Stimulated activated naive CD4-positive, alpha-beta T cell treated with Interleukin-2 at 50 U/mL for 16 hours (primary cell): ENCODE measurements around the gene CXorf38.
"Not testable (repeated sequence)": the region's sequence is repeated elsewhere in the genome, so short reads cannot be mapped to it uniquely, and the experiment has no call there.

Source experiments
- DNase-seq: peaks from one replicate; lab custom pipeline; 2025; lab: John Stamatoyannopoulos, UW

The CXorf38 gene

GRCh38 chrX:40628506-40628905 is 18.9 kb downstream of the CXorf38 start:
- DNase-seq, result no peak

DNA sequence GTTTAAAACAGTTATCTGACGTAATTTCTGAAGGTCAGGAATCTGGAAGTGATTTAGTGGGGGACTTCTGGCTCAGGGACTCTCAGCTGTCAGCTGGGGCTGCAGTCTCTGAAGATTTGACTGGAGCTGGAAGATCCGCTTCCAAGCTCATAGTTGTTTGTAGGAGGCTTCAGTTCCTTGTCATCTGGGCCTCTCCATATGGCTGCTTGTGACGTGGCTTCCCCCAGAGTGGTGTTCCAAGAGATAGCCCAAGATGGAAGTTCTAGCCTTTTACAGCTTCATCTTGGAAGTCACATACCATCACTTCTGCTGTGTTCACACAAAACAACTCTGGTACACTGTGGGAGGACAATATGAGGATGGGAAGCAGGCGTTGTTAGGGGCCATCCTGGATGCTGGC is 22.1 kb downstream of the CXorf38 start:
- no peak for DNase-seq

GRCh38 chrX:40623665-40624064 is 23.7 kb downstream of the CXorf38 start:
- DNase-seq, result no peak

DNA sequence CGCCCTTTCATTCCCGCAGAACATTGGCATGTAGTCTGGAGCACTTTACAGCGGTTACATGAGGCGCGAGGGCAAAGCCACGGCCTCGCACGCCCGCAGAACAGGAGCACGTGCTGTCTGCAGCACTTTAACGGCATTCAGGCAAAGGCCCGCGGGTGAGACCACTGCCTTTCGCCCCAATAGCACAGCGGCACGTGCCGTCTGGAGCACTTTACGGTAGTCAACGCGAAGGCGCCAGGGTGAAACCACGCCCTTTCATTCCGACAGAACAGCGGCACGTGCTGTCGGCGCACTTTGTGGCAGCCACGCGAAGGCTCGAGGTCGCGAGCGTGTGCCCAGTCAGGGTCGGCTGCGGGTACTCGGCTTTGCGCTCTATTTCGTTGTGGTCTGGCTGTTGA is 24.2 kb downstream of the CXorf38 start, which contains the start of gene MPC1L:
Gene MPC1L, plus strand, starts transcription at position 290 of the 398 bp plus-strand sequence. CDS start 138 bp downstream, outside the sequence.
- DNase-seq, result no peak

DNA sequence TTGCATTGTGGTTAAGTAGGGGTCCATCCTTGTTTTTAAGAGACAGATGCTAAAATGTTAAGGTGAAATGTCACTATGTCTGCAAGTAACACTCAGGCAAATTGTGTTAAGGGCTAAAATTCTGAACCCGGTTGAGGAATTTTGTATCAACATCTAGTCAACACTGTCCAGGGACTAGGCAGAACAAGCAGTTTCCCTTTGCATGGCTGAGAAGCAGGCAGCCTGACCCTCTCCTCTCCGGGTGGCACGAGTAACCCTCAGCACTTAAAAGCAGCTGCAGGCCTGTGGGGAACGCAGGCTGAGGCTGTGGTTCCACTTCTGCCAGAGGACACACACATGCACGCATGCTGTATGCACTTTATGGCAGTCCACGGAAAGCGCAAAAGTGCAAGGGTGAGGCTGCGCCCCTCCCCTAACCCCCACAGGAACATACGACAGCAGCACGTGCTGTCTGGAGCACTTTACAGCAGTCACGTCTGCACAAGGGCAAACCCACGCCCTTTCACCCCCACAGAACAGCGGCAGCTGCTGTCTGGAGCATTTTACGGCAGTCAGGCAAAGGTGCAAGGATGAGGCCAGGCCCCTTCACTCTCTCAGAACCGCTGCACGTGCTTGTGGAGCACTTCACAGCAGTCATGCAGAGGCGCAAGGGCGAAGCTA is 24.8 kb downstream of the CXorf38 start:
- DNase-seq, result no peak

DNA sequence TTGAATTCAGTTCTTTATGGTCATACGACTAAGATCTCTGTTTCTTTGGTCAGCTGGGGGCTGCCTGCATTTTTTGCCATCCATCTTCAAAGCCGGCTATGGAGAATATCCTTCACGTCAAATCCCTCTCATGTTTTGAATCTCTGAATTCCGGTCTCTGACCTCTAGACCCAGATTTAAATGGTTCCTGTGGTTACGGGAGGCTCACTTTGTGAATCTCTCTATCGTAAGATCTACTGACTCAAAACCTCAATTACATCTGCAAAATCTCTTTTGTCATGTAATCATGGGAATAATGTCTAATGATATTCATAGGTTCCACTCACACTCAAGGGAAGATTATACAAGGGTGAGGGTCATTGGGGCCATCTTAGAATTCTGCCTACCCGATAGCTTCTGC is 29.8 kb downstream of the CXorf38 start:
- DNase-seq, result no peak

GRCh38 chrX:40615976-40616375 is 31.4 kb downstream of the CXorf38 start:
- DNase-seq, result no peak

GRCh38 chrX:40612511-40612910 is 34.9 kb downstream of the CXorf38 start:
- DNase-seq, result no peak

DNA sequence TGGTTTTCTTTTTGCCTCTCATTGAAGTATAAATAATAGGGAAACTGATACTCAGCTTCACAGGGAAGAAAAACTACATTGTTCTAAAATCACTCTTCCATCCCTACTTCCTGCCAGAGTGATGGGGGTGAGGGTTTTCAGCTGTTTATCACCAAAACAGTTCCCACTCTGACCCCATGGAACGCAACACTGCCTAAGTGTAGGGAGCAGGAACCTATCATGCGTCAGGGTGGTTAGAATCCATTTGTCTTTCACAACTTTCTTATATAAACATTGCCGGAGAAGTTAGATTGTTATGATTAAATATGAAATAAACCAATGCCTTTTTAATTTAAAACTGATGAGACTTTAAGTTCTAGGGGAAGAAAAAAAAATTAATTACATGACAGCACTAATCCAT is 40.0 kb downstream of the CXorf38 start:
- no peak for DNase-seq

DNA sequence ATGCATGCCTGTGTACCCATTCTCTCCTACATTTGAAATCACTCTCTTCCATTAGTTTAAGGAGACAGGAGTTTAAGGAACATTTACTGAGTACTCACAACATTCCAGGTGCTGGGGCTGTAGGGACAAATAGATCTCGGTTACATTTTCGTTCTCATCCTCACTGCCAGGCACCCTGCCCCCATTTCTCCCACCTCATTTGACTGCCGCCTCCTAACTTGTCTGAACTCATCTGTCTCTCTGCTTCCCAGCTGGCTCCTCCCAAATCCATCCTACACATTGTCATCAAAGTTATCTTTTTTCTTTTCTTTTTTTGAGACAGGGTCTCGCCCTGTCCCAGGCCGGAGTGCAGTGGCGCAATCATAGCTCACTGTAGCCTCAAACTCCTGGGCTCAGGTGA is 43.9 kb downstream of the CXorf38 start:
- no peak for DNase-seq

DNA sequence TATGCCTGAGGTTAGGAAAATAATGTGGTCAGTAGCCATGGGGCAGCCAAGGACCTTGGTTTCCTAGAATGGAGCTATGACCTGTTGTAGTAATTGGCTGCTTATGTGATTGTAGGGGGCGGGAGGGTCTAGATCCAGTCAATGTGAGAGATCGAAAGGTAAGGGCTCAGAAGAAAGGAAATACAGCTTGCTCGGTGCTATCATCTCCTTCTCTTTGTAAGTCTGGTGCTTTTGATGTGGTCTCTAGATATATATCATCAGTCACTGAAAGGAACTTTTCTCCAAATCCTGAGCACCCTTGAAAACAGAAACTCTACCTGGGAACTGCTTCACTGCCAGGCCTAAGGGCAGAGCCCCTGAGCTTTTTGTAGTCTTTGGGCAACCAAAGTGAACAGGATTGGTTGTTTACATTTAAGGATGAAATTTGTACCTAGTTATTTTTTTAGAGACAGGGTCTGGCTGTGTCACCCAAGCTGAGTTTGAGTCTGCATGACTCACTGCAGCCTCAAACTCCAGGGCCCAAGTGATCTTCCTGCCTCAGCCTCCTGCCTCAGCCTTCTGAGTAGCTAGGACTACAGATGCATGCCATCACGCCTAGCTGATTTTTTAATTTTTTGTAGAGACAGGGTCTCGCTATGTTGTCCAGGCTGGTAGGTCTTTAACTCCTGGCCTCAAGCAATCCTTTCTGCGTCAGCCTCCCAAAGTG is 57.6 kb downstream of the CXorf38 start:
- DNase-seq, result peak; percentile 13

DNA sequence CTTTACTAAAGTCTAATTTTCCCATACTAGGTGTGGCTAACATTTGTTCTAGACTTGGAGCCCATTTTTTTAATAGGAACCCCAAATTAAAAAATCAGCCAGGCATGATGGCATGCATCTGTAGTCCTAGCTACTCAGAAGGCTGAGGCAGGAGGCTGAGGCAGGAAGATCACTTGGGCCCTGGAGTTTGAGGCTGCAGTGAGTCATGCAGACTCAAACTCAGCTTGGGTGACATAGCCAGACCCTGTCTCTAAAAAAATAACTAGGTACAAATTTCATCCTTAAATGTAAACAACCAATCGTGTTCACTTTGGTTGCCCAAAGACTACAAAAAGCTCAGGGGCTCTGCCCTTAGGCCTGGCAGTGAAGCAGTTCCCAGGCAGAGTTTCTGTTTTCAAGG is 59.7 kb downstream of the CXorf38 start:
- DNase-seq, result not testable (repeated sequence)

DNA sequence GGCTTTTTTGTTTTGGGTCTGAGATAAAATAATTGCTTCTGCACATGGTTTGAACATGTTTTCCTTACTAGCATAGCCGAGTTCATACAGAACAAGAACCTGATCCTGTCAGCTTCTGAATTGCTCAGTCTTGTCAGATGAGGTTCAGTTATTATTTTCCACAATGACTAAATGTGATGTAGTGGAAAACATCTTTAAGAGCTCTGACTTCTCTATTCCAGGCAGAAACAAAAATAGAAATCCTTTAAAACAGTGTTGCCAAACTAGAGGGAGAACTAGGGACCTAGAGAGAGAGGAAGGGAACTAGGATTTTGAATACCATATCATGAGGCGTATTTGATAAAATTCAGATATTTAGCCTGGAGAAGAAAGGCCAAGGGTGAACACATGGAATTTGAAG is 64.5 kb downstream of the CXorf38 start:
- DNase-seq, result no peak

DNA sequence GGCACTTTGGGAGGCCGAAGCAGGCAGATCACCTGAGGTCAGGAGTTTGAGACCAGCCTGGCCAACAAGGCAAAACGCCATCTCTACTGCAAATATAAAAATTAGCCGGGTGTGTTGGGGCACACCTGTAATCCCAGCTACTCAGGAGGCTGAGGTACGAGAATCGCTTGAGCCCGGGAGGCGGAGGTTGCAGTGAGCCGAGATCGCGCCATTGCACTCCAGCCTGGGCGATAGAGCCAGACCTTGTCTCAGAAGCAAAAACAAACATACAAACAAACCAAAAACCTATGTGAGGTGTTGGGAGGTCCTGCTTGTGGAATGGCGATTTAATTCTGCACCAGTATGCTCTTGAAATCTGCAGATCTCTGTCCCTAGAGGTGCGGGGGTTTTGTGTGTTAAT is 65.2 kb downstream of the CXorf38 start:
- not testable (repeated sequence) for DNase-seq

- no peak for DNase-seq
Measured at GRCh38 chrX:40581336-40581920, 65.9 kb downstream of the CXorf38 start.

DNA sequence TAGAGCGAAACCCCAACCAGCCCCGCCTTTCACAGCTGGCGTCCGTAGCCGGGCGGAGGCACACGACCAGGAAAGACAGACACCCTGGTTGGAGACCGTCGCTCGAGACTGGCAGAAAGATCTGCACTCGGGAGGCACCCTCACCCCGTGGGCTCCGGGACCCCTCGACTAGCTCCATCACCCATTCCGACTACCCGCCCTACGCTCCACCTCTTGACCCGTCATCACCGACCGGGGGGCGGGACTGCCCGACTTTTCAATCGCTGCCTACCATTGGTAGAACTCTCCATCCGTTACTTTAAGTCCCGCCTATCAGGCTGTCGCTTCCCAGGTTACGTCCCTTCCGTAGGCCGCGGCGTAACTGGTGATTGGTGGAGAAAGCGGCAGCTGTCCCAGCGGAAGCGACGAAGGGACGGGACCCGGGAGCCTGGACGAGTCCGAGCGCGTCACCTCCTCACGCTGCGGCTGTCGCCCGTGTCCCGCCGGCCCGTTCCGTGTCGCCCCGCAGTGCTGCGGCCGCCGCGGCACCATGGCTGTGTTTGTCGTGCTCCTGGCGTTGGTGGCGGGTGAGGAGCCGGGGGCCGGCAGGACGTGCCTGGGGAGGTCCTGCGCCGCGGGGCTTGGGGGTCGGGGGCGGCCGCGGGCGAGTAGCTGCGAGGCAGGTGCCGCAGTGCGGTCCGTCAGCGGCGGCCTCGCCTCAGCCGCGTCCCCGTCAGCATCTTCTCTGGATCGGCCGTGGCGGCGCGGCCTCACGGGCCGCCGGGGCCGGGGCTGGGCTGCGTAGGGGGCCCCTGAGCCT is 66.6 kb downstream of the CXorf38 start, which contains the start of gene ATP6AP2:
Gene ATP6AP2, plus strand, starts transcription at position 434 of the 799 bp plus-strand sequence. Its CDS starts 96 bp downstream, at position 530.
- DNase-seq, result peak; percentile 89

DNA sequence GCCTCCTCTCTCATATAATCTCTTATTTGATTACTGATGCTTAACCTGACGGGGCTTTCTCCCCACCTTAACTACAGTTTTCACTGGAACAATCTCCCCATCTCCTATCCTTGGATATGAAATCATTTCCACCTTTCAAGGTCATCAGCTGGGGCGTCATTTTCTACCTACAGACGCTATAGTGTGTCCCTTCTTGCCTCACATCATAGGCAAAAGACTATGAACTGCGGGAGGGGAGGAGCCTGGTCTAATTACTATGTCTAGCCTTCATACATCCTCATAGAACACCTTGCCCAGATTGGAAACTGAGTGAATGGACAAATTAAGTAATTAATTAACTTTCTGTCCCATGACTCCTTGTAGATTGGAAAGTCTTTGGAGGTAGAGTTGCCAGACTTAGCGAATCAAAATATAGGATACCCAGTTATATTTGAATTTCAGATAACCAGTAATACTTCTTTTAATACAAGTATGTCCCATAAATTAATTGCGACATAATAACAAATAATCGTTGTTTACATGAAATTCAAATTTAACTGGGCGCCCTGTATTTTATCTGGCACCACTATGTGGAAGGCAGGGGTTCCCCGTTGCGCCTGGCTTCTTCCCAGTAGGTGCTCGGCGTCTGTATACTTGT is 67.3 kb downstream of the CXorf38 start:
- no peak for DNase-seq

DNA sequence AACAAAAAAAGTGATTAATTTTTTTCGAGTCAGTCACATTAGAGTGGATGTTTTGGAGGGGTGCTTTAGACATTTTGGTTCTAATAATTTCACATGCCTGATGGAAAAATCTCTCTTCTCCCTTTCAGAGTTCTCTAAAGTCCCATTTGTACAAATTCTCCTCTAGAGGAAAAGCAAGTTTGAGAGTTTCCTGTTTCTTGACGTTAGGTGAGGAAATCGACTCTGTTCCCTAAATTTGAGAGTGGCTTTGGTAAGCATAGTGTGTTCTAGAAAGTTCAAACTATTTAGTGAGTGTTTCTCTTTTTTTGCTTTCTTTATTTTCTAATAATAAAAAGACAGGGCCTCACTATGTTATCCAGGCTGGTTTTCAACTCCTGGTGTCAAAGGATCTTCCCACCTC is 68.2 kb downstream of the CXorf38 start:
- no peak for DNase-seq

- no peak for DNase-seq
Measured at GRCh38 chrX:40578039-40578695, 69.2 kb downstream of the CXorf38 start.
